Measurements from ENCODE around the gene PITRM1.

The PITRM1 gene

GRCh38 chr10:3180355-3181025, 7.9 kb upstream of the PITRM1 start:
- TF ChIP-seq CTCF (IDR thresholded peaks at IDR 0.05; ENCODE audit: borderline replicate concordance, extremely low read depth, low read length, poor library complexity, severe bottlenecking) (no peak), EZH2 (IDR thresholded peaks at IDR 0.05; ENCODE audit: borderline replicate concordance, low read depth, low read length, severe bottlenecking) (no peak)
- Histone ChIP-seq H4K20me1 (ENCODE audit: insufficient read depth, low read length) (no peaks in the 10 kb centered on the region), H2AFZ (ENCODE audit: low read depth, low read length) (no peak overlapping the region), H3K4me2 (ENCODE audit: insufficient read depth, low read length) (no peak overlapping the region), H3K36me3 (ENCODE audit: insufficient read depth, low read length) (no peaks in the 10 kb centered on the region), H3K4me1 (ENCODE audit: insufficient read depth, low read length) (no peaks in the 10 kb centered on the region), H3K9ac (ENCODE audit: low read depth, low read length) (no peak overlapping the region), H3K27me3 (ENCODE audit: insufficient read depth, low read length, poor library complexity) (peaks cover 4% of the 10 kb centered on the region), H3K79me2 (ENCODE audit: insufficient read depth, low read length) (no peaks in the 10 kb centered on the region), H3K27ac (ENCODE audit: low read length) (no peak overlapping the region), H3K4me3 (ENCODE audit: low read depth in 1 of 2, low read length in 2 of 2) (no peak overlapping the region), H3K9me3 (ENCODE audit: insufficient read depth, low read length, severe bottlenecking) (no peaks in the 10 kb centered on the region)
- DNase-seq (no peak), ATAC-seq (ENCODE audit: insufficient read depth, low read depth) (no peak)

GRCh38 chr10:3179174-3179573, 6.6 kb upstream of the PITRM1 start:
- Histone ChIP-seq H3K9me3 (ENCODE audit: insufficient read depth, low read length, severe bottlenecking) (no peaks in the 10 kb centered on the region), H3K4me3 (ENCODE audit: low read depth in 1 of 2, low read length in 2 of 2) (no peak overlapping the region), H3K79me2 (ENCODE audit: insufficient read depth, low read length) (no peaks in the 10 kb centered on the region), H3K27me3 (ENCODE audit: insufficient read depth, low read length, poor library complexity) (peaks cover 4% of the 10 kb centered on the region), H4K20me1 (ENCODE audit: insufficient read depth, low read length) (no peaks in the 10 kb centered on the region), H3K9ac (ENCODE audit: low read depth, low read length) (no peak overlapping the region), H3K36me3 (ENCODE audit: insufficient read depth, low read length) (no peaks in the 10 kb centered on the region), H3K4me1 (ENCODE audit: insufficient read depth, low read length) (no peaks in the 10 kb centered on the region), H3K27ac (ENCODE audit: low read length) (no peak overlapping the region), H3K4me2 (ENCODE audit: insufficient read depth, low read length) (no peak overlapping the region), H2AFZ (ENCODE audit: low read depth, low read length) (no peak overlapping the region)
- DNase-seq = no peak
- TF ChIP-seq EZH2 (IDR thresholded peaks at IDR 0.05; ENCODE audit: borderline replicate concordance, low read depth, low read length, severe bottlenecking) (no peak), CTCF (IDR thresholded peaks at IDR 0.05; ENCODE audit: borderline replicate concordance, extremely low read depth, low read length, poor library complexity, severe bottlenecking) (no peak)
- no peak for ATAC-seq (ENCODE audit: insufficient read depth, low read depth)

- Histone ChIP-seq H3K4me1 (ENCODE audit: insufficient read depth, low read length) (peaks cover 4% of the 10 kb centered on the region; the same call in 1 of the 2 replicates), H3K79me2 (ENCODE audit: insufficient read depth, low read length) (no peaks in the 10 kb centered on the region), H3K36me3 (ENCODE audit: insufficient read depth, low read length) (no peaks in the 10 kb centered on the region), H3K9ac (ENCODE audit: low read depth, low read length) (no peak overlapping the region), H3K4me2 (ENCODE audit: insufficient read depth, low read length) (no peak overlapping the region), H3K27me3 (ENCODE audit: insufficient read depth, low read length, poor library complexity) (no peaks in the 10 kb centered on the region), H3K27ac (ENCODE audit: low read length) (no peak overlapping the region), H4K20me1 (ENCODE audit: insufficient read depth, low read length) (no peaks in the 10 kb centered on the region), H2AFZ (ENCODE audit: low read depth, low read length) (no peak overlapping the region), H3K9me3 (ENCODE audit: insufficient read depth, low read length, severe bottlenecking) (no peaks in the 10 kb centered on the region), H3K4me3 (ENCODE audit: low read depth in 1 of 2, low read length in 2 of 2) (no peak overlapping the region)
- no peak for TF ChIP-seq EZH2 (IDR thresholded peaks at IDR 0.05; ENCODE audit: borderline replicate concordance, low read depth, low read length, severe bottlenecking)
- no peak for TF ChIP-seq CTCF (IDR thresholded peaks at IDR 0.05; ENCODE audit: borderline replicate concordance, extremely low read depth, low read length, poor library complexity, severe bottlenecking)
- DNase-seq = no peak
- ATAC-seq (ENCODE audit: insufficient read depth, low read depth) = no peak
Measured at GRCh38 chr10:3178042-3178441, 5.5 kb upstream of the PITRM1 start.

Data from DND-41 (cell line).